NCI-H2196 (cell line): Measurements from ENCODE around the gene REV3L.
"Not testable (repeated sequence)": the region's sequence is repeated elsewhere in the genome, so short reads cannot be mapped to it uniquely, and the experiment has no call there.

ENCODE experiments used
- DNase-seq: peaks from one replicate; lab custom pipeline; 2025; ENCODE audit not compliant: unreplicated experiment; lab: John Stamatoyannopoulos, UW

The REV3L gene

DNA sequence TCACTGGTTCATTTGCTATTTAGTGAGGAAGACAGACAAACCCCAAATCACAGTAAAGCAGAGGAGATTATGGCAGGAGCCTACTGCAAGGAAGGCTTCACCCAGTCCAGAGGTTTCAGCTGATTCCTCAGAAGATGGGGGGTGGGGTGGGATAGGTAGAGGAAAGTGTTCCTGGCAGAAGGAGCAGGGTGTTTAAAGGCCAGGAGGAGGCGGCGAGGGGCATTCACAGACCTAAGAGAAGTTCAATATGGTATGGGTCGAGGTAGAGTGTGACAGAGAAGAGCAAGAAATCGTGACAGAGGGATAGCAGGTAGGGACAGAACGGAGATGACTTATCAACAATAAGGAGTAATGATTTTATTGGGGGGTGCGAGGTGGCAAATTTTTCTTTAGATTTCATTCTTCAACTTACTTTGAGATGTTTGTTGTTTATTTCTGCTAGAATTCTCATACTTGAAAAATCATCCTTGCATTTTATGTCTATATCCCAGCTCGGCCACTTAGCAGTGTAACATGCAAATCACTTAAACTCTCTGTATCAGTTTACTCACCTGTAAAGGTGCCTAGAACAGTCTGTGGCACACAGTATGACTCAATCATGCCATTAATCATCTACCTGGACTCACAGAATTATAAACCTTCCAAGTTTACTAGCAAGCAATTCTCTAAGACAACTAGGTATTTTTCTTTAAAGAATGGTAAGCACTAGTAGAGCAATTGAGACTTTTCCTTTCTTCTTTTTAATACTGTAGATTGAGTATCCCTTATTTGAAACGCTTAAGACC, 176.7 kb downstream of the REV3L start:
- DNase-seq, result no peak

GRCh38 chr6:111301946-111302345, 181.1 kb downstream of the REV3L start:
- no peak for DNase-seq

DNA sequence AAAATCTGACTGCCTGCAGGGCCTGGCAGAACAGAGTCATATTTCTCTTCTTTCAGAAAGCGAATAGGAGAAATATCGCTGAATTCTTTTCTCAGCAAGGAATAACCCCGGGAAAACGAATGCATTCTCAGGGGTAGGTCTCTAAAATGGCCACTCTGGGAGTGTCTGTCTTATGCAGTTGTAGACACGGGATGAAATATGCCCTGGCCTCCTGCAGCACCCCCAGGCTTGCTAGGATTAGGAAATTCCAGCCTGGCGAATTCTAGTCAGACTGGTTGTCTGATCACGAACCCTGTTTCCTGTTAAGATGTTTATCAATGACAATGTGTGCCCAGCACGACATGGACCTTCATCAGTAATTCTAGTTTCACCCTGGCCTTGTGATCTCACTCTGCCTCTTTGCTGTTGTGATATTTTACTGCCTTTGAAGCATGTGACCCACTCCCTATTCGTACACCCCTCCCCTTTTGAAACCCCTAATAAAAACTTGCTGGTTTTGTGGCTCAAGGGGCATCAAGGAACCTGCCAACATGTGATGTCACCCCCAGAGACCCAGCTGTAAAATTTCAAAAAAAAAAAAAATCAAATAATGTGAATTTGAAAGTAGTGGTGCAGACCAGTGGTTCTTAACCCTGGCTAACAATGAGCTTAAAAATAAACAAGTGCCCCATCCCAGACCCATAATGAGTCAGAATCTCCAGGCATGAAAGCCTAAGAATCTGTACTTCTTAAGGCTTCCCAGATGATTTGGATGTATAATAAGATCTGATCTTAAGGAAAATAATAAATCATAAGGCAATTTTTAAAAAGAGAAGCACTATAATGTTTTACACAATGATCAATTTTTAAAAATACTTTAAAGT, 181.8 kb downstream of the REV3L start:
- DNase-seq, result not testable (repeated sequence)

DNA sequence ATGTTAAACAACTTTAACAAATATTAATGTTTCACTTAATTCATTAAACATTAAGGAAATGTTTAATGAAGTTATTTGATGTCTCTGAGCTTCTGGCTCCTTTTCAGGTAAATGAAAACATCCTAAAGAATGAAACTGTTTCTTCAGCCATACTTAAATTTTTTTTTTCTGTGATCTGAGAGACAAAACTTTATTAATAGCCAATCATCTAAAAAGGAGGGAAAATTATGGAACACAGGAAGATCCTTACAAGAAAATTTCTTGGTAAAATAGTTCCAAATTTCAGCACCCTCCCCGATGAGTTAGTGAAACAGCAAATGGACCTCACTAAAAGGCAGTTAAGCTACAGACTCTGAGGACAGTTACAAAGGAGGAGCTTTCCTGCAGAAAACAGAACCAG, 185.2 kb downstream of the REV3L start:
- no peak for DNase-seq

- DNase-seq, result no peak
Observed at GRCh38 chr6:111294374-111294967, 188.5 kb downstream of the REV3L start.

DNA sequence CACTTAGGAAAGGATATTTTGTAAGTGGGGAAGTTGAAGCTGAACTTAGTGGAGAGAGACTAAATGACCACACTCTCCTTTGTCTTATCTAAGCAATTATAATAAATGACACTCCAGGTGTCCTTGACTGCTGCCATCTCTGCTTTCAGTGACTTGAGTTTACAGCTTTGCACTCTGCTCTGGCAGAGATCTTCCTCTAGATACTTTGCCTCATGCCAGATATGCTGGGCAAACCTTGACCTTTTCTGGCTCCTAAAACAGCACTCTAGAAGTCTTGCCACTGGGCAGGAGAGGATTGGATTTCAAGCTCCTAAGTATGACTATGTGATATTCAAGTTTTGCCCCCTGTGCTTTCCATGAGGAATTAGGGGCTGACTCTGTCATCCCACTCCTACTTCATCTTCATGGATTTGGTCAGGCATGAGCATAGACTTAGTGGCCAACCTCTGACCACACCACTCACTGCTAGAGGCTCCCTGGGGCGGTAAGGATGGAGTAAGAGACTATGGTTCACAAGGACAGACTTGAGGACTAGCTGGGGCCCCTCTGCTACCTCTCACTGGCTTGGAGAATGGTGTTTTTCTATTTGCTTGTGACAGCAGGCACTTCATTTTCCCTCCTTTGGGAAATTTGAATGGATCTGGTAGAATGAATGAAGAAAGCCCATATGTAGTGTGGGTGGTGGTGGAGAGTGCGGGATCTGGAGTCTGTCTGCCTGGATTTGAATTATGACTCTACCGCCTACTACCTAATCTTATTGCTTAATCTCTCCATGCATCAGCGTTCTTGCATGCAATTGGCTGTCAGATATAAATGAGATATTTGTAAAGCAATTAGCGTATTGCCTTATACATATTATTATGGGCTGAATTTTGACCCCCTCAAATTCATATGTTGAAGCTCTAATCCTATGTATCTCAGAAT, 191.4 kb downstream of the REV3L start:
- DNase-seq, result no peak

DNA sequence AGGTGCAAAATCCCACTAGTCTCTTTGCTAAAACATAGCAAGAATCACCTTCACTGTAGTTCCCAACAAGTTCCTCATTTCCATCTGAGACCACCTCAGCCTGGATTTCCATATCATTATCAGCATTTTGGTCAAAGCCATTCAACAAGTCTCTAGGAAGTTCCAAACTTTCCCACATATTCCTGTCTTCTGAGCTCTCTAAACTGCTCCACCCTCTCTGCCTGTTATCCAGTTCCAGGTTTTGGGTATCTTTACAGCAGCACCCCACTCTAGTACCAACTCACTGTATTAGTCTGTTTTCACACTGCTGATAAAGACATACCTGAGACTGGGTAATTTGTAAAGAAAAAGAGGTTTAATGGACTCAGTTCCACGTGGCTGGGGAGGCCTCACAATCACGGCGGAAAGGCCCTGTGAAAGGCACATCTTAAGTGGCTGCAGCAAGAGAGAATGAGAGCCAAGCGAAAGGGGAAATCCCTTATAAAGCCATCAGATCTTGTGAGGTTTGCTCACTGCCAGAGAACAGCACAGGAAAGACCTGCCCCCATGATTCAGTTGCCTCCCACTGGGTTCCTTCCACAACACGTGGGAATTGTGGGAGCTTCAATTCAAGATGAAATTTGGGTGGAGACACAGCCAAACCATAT, 192.2 kb downstream of the REV3L start:
- DNase-seq, result not testable (repeated sequence)

DNA sequence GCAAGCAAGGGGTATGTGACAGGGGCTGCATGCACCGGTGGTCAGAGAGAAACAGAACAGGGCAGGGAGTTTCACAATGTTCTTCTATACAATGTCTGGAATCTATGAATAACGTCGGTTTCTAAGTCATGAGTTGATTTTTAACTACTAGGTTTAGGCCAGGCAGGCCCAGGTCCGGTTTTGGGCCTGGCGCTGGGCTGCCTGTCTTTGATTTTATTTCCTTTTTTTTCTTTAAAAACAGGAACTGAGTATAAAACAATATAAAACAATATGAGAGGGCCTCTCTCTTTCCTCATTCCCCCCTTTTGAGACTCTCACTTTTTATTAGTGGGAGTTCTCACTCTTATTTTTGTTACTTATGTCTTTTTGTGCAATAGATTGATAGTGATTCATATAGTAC, 198.7 kb downstream of the REV3L start:
- not testable (repeated sequence) for DNase-seq

DNA sequence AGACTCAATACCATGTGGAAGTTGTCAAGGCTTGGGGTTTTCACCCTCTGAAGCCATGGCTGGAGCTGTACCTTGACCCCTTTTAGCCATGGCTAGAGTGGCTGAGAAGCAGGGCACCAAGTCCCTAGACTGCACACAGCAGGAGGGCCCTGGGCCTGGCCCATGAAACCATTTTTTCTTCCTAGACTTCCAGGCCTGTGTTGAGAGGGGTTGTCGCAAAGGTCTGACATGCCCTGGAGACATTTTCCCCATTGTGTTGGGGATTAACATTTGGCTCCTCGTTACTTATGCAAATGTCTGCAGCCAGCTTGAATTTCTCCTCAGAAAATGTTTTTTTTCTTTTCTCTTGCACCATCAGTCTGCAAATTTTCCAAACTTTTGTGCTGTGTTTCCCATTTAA, 199.3 kb downstream of the REV3L start:
- DNase-seq, result no peak

GRCh38 chr6:111282515-111282914, 200.5 kb downstream of the REV3L start:
- no peak for DNase-seq

DNA sequence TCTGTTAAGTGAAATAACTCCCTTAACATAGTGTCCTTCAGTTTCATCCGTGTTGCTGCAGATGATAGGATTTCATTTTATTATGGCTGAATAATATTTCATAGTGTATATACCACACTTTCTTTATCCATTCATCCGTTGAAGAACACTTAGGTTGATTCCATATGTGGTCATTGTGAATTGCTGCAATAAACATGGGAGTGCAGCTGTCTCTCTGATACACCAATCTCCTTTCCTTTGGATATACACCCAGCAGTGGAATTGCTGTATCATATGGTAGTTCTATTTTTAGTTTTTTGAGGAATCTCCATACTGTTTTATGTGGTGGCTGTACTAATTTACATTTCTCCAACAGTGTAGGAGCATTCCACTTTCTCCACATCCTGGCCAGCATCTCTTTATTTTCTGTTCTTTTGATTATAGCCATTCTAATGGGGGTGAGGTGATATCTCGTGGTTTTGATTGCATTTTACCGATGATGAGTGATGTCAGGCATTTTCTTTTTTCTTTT, 202.5 kb downstream of the REV3L start:
- DNase-seq, result no peak

DNA sequence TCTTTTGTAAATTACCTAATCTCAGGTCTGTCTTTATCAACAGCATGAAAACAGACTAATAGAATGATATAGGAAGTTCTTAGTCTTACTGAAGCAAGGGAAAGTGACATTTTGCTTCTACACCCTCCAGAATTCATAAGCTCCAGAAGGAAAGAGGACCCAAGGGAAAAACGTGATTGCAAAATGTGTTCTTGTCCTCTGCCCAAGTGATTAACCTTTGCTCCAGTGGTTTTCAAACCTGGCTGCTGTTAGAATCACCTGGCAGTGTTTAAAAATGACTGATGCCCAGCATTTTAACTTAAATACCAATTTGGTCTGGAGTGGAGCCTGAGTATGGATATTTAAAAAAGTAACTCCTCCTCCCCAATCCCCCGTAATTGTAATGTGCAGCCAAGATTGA, 204.3 kb downstream of the REV3L start:
- DNase-seq, result no peak

- no peak for DNase-seq
Observed at GRCh38 chr6:111277819-111278218, 205.2 kb downstream of the REV3L start.

DNA sequence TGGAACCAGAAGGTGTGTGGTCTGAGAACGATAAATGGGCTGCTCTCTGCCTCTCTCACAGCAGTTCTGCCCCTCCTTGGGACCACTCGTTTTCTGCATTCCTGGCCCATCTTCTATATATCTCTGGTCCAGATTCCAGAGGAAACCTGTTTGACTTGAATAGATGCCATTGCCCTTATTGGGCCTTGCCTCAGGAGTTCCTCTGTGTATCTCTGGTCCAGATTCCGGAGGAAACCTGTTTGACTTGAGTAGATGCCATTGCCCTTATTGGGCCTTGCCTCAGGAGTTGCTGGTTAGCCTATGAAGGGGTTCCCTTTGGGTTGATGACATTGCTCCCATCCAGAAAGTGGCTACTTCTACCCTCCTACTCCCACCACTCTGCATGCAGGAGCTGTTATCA, 206.3 kb downstream of the REV3L start:
- DNase-seq, result no peak

DNA sequence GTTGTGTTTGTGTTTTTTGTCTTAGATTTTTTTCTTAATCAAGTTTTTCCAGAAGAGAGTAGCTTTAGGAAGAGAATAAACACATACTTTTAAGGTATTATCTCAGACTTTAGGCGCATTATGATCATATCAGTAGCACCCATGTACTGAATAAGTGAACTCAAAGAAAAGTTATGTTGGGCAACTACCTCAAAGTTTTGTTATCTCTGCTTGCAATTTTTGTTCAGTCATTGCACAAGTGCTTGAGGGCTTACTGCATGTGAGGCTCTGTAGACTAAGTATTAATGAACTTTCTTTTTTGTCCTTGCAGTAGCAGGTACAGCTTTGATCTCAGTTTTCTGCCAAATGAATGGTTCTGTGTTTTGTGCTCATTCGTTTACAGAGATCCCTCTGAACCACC, 206.7 kb downstream of the REV3L start:
- no peak for DNase-seq

- DNase-seq, result no peak
Observed at GRCh38 chr6:111274593-111275217, 208.3 kb downstream of the REV3L start.

- no peak for DNase-seq
Observed at GRCh38 chr6:111270121-111270520, 212.9 kb downstream of the REV3L start.

GRCh38 chr6:111269401-111269970, 213.5 kb downstream of the REV3L start:
- DNase-seq, result no peak

GRCh38 chr6:111267764-111268333, 215.2 kb downstream of the REV3L start:
- DNase-seq, result no peak
